ENCODE data around the gene ARHGAP26. TPM values are rescaled to one million over a fixed set of nuclear protein-coding genes. Genes with fewer than 3 reads are reported as not detected.

Gene ARHGAP26
- total RNA-seq, 4 donors from 2014 or later = 35.0 to 72.2 (median 44.0) TPM

- TF ChIP-seq CTCF (IDR thresholded peaks at IDR 0.05; ENCODE audit: low read depth) = no peak
Measured at GRCh38 chr5:143052967-143053682, 282.9 kb downstream of the ARHGAP26 start.

GRCh38 chr5:143053780-143054179, 283.6 kb downstream of the ARHGAP26 start:
- no peak for TF ChIP-seq CTCF (IDR thresholded peaks at IDR 0.05; ENCODE audit: low read depth)

GRCh38 chr5:143054480-143054941, 284.3 kb downstream of the ARHGAP26 start:
- TF ChIP-seq CTCF (IDR thresholded peaks at IDR 0.05; ENCODE audit: low read depth) = no peak

- TF ChIP-seq CTCF (IDR thresholded peaks at IDR 0.05; ENCODE audit: low read depth) = no peak
Measured at GRCh38 chr5:143055596-143056338, 285.6 kb downstream of the ARHGAP26 start.

- TF ChIP-seq CTCF (IDR thresholded peaks at IDR 0.05; ENCODE audit: low read depth) = no peak
Measured at GRCh38 chr5:143056339-143056704, 286.1 kb downstream of the ARHGAP26 start.

- no peak for TF ChIP-seq CTCF (IDR thresholded peaks at IDR 0.05; ENCODE audit: low read depth)
Measured at GRCh38 chr5:143056792-143057579, 286.8 kb downstream of the ARHGAP26 start.

GRCh38 chr5:143057580-143057999, 287.4 kb downstream of the ARHGAP26 start:
- TF ChIP-seq CTCF (IDR thresholded peaks at IDR 0.05; ENCODE audit: low read depth) = no peak
